Stimulated activated CD4-positive, alpha-beta T cell treated with anti-CD3 and anti-CD28 coated beads, TNF-alpha, amount 100 ng/mL, for 4 hours (primary cell): ENCODE data around the gene YY1AP1.
"Not testable (repeated sequence)": the region's sequence is repeated elsewhere in the genome, so short reads cannot be mapped to it uniquely, and the experiment has no call there.

ENCODE experiments used
- DNase-seq, 3 experiments: peaks; one replicate each; pipeline ENCODE4 v3.0.0-alpha.2; 2020; ENCODE audit warnings: low read depth in 3 of 3

Gene YY1AP1

GRCh38 chr1:155645648-155646047 lies 42.9 kb downstream of the YY1AP1 start:
- no peak for DNase-seq

GRCh38 chr1:155645034-155645598 lies 43.5 kb downstream of the YY1AP1 start:
- no peak for DNase-seq

- no peak for DNase-seq
Measured at GRCh38 chr1:155643230-155643629, 45.3 kb downstream of the YY1AP1 start.

- not testable (repeated sequence) for DNase-seq
Measured at GRCh38 chr1:155642559-155643180, 45.9 kb downstream of the YY1AP1 start.

GRCh38 chr1:155640367-155640766 lies 48.2 kb downstream of the YY1AP1 start:
- no peak for DNase-seq

GRCh38 chr1:155636397-155637153 lies 52.0 kb downstream of the YY1AP1 start:
- DNase-seq, result no peak

GRCh38 chr1:155626428-155626827 lies 62.1 kb downstream of the YY1AP1 start:
- DNase-seq, result not testable (repeated sequence)

- no peak for DNase-seq
Measured at GRCh38 chr1:155623357-155623756, 65.2 kb downstream of the YY1AP1 start.

DNA sequence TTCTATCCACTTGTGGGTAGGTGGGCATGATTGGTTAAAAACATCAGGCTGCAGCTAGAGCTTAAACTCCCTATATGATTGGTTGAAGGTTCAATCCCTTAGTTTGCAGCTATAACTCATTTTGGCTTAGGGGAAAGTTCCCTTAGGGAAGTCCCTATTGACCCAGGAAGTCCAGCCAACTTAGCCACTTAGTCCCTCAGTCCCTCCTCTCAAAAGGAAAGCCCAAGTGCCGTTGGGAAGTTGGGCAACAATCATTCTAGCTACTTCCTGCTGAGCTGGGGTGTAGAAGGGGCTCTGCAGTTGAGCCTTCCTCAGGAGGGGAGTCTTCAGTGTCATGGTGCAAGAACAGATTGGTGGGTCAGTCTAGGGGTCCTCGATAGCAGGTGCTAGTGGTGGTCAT lies 66.4 kb downstream of the YY1AP1 start:
- DNase-seq, result no peak

DNA sequence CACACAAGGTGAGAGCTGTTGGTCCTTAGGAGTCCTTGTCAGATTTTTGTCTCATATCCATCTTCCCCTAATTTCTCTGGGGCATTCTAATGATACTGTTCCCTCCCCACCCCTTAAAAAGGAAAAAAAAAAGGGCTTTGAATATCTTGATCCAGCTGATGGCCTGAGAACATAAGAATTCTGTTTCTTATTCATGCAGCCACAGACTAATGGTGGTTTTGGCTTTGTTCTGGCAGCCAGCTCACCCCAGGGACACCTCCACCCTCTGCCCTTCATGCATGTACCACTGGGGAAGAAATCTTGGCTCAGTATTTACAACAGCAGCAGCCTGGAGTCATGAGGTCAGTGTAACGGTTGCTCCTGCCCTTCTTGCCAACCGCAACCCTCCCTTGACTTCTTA lies 75.3 kb downstream of the YY1AP1 start:
- DNase-seq, result not testable (repeated sequence)

DNA sequence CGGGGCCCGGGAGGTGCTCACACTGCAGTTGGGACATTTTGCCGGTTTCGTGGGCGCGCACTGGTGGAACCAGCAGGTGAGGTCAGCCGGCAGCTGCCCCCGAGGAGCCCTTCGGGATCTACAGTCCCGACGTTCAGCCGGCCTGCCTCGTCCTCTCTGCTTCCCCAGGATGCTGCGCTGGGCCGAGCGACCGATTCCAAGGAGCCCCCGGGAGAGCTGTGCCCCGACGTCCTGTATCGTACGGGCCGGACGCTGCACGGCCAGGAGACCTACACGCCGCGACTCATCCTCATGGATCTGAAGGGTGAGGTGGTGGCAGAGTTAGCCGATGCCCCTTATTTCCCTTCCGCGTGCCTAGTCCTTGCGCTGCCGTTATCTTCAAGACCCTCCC lies 78.3 kb downstream of the YY1AP1 start:
- DNase-seq, result not testable (repeated sequence)

GRCh38 chr1:155609515-155610256 lies 78.9 kb downstream of the YY1AP1 start, which contains the start of gene MSTO1:
TSS of gene MSTO1 (plus strand) at chr1:155610218. CDS start at chr1:155610249, 31 bp downstream.
- peak; percentile 95 to 98 (median 97) for DNase-seq
